Spleen (tissue), 7 donors: ENCODE measurements around the gene TYW3.

Experiments used
- POLR2A ChIP-seq, 3 donors: fragments of 450-650 bp; IDR thresholded peaks; one replicate each; pipeline ENCODE4 v1.5.1; 2017; ENCODE audit warnings: antibody characterized with exemption in 3 of 3, mild to moderate bottlenecking in 1 of 3
- TF ChIP-seq, protein P1 (sequence below), 11 experiments: fragments of 200-600 bp in 7 of 11; fragments of 450-650 bp in 4 of 11; sonication (generic) in 4 of 11; IDR thresholded peaks in 8 of 11; conservative IDR thresholded peaks in 3 of 11; 1 replicate in 7 of 11; 2 replicates in 4 of 11; pipeline versions ENCODE4 v1.4.0 to v1.8.0; 2016 to 2021; ENCODE audit warnings: antibody characterized with exemption in 11 of 11, inconsistent platforms in 4 of 11, mild to moderate bottlenecking in 1 of 11
- donor health status: DM: no; HTN: no; CAD: no; lungs with moderate emphysema.
- donor health status: DM: no; HTN: no; CAD: no.
- donor health status: DM: no; HTN: no; CAD: no.

DNA sequence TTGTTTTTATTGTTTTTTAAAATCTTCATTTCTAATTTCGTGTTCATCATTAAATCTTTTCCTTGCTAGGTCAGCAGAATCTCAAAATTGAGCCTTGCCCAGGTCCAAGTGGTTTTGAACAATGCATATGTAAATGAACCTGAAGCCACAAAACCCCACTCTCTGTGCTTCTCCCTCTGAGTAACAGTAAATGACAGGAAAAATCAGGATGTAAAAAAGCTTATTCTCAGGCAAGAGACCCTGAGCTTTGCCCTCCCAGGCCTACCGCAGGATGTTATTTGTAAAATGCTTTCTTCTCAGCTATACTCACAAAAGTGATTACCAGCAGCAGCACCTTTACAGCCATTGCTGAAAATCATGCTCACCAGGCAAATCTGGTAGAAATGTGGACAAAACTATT is 47.6 kb downstream of the TYW3 start:
- TF ChIP-seq, protein P1, sequence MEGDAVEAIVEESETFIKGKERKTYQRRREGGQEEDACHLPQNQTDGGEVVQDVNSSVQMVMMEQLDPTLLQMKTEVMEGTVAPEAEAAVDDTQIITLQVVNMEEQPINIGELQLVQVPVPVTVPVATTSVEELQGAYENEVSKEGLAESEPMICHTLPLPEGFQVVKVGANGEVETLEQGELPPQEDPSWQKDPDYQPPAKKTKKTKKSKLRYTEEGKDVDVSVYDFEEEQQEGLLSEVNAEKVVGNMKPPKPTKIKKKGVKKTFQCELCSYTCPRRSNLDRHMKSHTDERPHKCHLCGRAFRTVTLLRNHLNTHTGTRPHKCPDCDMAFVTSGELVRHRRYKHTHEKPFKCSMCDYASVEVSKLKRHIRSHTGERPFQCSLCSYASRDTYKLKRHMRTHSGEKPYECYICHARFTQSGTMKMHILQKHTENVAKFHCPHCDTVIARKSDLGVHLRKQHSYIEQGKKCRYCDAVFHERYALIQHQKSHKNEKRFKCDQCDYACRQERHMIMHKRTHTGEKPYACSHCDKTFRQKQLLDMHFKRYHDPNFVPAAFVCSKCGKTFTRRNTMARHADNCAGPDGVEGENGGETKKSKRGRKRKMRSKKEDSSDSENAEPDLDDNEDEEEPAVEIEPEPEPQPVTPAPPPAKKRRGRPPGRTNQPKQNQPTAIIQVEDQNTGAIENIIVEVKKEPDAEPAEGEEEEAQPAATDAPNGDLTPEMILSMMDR (IDR thresholded peaks at IDR 0.05 in 8 of 11, conservative IDR thresholded peaks at IDR 0.05 in 3 of 11) = no peak
- TF ChIP-seq POLR2A (IDR thresholded peaks at IDR 0.05) = no peak
